ENCODE data around the gene MRPL43.

Gene MRPL43

DNA sequence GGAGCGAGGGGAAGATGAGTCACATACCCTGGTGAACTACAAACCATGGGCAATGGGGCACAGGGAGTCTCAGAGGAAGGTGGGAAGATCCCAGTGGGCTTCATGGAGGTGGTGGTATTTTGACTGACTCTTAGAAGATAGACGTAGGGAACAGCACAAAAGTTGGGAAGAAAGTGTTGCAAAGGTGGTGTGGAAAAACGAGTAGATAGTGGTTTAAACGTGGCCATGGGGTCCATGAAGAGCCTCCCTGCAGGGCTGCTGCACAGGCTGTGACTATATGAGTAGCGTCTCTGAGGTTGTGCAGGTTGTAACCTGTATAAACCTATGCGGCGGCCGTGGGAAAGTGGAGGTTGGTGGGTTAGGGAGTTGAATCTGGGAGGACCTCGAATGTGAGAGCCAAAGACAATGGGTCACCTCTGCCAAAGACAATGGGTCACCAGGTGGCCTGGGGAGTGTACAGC lies 26.1 kb upstream of the MRPL43 start:
- no peak for DNase-seq (ENCODE audit: low read depth)
- no peak overlapping the region for H3K4me3 ChIP-seq (ENCODE audit: low read depth, low read length)
- TF ChIP-seq, protein P1, sequence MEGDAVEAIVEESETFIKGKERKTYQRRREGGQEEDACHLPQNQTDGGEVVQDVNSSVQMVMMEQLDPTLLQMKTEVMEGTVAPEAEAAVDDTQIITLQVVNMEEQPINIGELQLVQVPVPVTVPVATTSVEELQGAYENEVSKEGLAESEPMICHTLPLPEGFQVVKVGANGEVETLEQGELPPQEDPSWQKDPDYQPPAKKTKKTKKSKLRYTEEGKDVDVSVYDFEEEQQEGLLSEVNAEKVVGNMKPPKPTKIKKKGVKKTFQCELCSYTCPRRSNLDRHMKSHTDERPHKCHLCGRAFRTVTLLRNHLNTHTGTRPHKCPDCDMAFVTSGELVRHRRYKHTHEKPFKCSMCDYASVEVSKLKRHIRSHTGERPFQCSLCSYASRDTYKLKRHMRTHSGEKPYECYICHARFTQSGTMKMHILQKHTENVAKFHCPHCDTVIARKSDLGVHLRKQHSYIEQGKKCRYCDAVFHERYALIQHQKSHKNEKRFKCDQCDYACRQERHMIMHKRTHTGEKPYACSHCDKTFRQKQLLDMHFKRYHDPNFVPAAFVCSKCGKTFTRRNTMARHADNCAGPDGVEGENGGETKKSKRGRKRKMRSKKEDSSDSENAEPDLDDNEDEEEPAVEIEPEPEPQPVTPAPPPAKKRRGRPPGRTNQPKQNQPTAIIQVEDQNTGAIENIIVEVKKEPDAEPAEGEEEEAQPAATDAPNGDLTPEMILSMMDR (IDR thresholded peaks at IDR 0.05; ENCODE audit: insufficient read depth, low read depth, low read length, missing control alignments): no peak

DNA sequence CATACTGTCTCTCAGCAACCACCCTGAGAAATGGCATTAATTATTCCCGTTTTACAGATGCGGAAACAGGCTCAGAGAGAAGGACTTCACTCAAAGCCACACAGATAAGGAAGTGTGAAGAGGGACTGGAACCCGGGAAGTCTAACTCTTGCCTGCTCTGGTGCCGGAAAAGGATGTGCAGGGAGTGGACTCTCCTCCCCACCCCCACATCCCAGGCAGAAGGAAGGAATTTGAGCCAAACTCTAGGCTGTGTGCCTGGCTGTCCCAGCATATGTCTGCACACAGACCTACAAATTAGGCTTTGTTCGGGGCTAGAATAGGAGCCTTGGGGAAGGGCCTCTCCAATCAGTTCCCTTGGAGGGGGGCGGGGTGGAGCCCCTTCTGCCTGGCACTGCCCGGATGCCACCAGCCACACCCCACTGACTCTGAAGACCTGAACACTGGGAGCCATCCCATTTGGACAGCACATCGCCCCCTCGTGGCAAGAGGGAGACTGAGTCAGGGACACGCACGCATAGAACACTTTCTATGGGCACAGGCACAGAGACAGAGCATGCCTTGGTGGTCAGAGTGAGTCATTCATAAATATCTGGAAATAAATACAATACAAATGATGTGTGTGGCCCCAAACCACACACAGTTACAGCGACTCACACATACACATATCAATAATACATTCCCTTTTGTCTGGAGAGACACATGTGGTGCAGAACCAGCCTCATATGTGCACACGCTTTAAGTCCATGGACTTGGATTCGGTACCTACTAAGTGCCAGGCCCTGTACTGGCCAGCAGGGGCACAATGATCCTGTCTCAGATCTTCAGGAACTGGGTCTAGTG lies 25.4 kb upstream of the MRPL43 start:
- no peak overlapping the region for H3K4me3 ChIP-seq (ENCODE audit: low read depth, low read length)
- TF ChIP-seq, protein P1 (IDR thresholded peaks at IDR 0.05; ENCODE audit: insufficient read depth, low read depth, low read length, missing control alignments): peak; percentile 86
- DNase-seq (ENCODE audit: low read depth): peak; percentile 84

DNA sequence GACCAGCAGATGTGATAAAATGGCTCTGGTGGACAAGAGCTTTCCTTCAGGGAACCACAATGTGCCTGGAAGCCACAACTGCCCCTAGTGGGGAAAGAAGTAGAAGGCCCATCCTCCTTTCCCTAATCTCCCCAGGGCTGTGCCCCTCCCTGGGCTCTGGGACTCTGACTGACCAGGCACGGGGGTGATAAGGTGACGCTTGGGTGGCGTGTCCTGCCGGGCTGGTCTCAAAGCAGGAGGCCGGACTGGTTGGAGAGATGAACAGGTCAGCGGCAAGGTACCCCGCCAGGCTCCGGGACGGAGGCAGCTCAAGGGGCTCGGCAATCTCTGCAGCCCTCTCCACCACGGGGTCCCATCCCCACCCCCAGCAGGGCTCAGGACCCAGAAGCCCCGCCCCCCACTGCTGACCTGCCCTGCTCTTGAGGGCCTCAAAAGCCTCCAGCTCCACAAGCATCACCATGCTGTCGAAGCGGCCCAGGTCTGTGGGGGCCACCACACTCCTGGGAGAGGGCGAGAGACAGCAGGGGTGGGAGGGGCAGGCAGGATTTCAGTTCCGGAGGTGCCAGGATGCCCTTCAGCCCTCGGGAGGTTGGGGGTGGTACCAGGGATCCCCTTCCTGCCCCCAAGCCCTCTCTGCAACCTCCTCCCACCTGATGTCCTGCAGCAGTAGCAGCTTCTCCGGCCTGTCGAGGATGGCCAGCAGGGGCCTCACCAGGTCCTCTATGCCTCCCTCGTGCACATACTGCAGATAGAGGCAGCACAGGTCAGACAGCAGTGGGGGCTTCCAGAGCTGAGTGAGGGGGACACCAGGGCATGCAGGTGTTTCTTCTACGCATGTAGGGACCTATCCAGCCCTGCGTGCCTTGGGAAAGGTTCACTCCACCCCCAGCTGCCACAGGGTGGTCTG lies 24.5 kb upstream of the MRPL43 start:
- DNase-seq (ENCODE audit: low read depth): no peak
- no peak overlapping the region for H3K4me3 ChIP-seq (ENCODE audit: low read depth, low read length)
- TF ChIP-seq, protein P1 (IDR thresholded peaks at IDR 0.05; ENCODE audit: insufficient read depth, low read depth, low read length, missing control alignments): no peak

DNA sequence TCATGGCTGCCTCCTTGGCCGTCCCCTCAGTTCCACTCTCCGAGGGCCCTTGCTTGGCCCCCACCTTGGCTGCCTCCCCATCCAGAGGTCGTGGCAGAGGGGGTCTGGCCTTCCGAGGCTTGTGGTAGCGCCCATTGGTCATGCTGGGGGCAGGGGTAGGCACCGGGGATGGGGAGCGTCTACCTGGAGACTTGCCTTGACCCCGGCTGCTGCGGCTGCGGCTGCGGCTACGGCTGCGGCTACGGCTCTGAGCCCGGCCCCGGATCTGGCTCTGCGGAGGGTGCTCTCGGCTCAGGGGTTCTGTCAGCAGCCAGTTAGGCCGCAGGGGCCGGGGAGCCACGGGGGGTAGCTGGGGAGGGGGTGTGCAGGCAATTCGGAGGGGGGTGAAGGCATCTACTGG lies 23.0 kb upstream of the MRPL43 start:
- DNase-seq (ENCODE audit: low read depth): no peak
- H3K4me3 ChIP-seq (ENCODE audit: low read depth, low read length): no peak overlapping the region
- TF ChIP-seq, protein P1 (IDR thresholded peaks at IDR 0.05; ENCODE audit: insufficient read depth, low read depth, low read length, missing control alignments): no peak

DNA sequence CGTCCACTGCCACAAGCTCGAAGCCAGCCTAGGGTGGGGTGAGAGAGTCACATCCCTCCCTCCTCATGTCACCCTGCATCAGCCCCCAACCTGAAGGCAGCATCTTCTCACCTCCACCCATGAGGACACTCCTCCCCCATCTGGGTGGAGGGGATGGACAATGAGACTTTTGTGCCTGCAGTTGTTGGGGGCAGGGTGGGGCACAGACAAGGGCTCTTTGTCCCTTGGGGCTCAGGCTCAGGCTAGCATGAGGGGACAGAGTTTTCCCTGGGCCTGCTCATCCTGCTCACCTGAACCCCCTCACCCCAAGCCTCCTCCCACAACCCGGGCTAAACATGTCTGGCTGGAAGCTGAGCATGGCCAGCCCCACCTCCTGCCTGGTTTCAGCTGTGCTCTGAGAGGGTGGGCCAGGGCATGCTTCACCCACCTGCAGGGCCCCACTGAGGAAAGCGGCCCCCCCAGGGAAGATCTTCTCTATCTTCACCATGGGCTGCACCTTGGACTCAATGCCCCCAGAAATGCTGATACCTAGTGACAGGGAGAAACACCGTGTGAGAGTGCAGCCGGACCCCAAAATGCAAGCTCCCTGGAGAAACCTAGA lies 21.6 kb upstream of the MRPL43 start:
- TF ChIP-seq, protein P1 (IDR thresholded peaks at IDR 0.05; ENCODE audit: insufficient read depth, low read depth, low read length, missing control alignments): no peak
- H3K4me3 ChIP-seq (ENCODE audit: low read depth, low read length): no peak overlapping the region
- DNase-seq (ENCODE audit: low read depth): no peak

DNA sequence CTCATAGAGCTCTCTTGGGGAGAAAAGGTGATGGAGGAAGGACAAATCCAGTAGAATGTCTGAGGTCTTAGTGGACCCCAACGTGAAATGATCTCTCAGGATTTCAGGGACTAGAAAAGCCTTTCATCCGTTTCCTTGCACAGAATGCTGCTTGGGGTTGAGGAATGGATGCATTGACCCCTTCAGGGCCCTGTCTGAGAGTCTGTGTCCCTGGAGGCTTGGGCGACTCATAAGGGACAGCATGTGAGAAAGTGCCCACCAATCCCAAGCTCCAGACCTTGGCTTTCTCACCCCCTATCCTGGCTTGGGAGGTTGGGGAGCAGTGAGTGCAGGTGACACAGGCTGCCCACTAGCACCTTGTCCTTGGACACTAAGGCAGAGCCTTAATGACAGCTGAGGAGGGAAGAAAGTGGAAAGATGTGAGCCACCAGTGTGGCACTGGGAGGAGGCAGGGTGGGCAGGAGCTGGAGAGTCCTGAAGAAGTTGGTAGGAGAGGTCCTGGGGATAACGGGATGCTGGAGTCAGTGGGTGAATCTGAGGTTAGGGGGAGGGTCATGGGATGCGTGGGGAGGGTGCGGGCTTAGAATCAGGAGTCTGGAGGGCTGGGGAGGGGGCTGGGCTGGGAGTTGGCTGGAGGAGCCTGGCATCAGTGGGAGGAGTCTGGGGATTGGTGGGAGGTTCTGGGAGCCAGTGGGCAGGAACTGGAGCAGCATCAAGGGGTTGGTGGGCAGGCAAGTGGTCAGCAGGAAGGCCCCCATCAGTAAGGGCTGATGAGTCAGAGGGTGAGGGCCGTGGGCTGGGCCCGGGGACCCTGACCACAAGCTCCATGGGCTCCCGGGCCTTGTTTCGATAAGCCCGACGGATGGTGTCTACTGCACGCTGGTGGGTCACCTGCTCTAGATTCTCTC lies 20.9 kb upstream of the MRPL43 start:
- no peak for DNase-seq (ENCODE audit: low read depth)
- TF ChIP-seq, protein P1 (IDR thresholded peaks at IDR 0.05; ENCODE audit: insufficient read depth, low read depth, low read length, missing control alignments): no peak
- H3K4me3 ChIP-seq (ENCODE audit: low read depth, low read length): no peak overlapping the region
